Stimulated activated effector memory CD8-positive, alpha-beta T cell treated with anti-CD3 and anti-CD28 coated beads, Interleukin-12 subunit alpha, Interleukin-12 subunit beta, amount 100 ng/mL, for 72 hours (primary cell): ENCODE results near the gene SENP3.

Source experiments
- ATAC-seq: fragments of 150-1000 bp; cut with Tn5 transposase; 2 replicates; pipeline ENCODE4 v1.10.0; 2021
- DNase-seq, 2 donors: peaks; one replicate each; pipeline ENCODE4 v3.0.0; 2021 to 2022; ENCODE audit warnings: low spot score in 2 of 2
- H3K27ac Mint-ChIP-seq: one replicate; pipeline ENCODE4 v1.8.0; 2022; ENCODE audit warnings: mild to moderate bottlenecking, mixed read lengths
- H3K36me3 Mint-ChIP-seq: one replicate; pipeline ENCODE4 v1.8.0; 2022; ENCODE audit warnings: mild to moderate bottlenecking, mixed read lengths
- H3K4me1 Mint-ChIP-seq: one replicate; pipeline ENCODE4 v1.8.0; 2022; ENCODE audit warnings: mixed read lengths
- H3K4me3 Mint-ChIP-seq: one replicate; pipeline ENCODE4 v1.8.0; 2022; ENCODE audit warnings: mild to moderate bottlenecking, mixed read lengths
- H3K9me3 Mint-ChIP-seq: one replicate; pipeline ENCODE4 v1.8.0; 2022; ENCODE audit warnings: mixed read lengths

Gene SENP3

DNA sequence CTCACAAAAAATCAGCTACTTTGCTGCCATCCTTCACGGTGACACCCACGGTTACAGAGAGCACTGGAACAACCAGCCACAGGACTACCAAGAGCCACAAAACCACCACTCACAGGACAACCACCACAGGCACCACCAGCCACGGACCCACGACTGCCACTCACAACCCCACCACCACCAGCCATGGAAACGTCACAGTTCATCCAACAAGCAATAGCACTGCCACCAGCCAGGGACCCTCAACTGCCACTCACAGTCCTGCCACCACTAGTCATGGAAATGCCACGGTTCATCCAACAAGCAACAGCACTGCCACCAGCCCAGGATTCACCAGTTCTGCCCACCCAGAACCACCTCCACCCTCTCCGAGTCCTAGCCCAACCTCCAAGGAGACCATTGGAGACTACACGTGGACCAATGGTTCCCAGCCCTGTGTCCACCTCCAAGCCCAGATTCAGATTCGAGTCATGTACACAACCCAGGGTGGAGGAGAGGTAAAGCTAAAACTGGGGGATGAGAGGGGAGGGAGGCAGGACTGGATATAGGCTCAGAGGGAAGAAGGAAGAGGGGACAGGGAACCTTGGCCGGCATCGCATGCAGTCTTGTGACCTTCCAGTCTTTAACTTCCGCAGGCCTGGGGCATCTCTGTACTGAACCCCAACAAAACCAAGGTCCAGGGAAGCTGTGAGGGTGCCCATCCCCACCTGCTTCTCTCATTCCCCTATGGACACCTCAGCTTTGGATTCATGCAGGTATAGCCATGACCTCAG, 18.3 kb downstream of the SENP3 start:
- Mint-ChIP-seq H3K9me3 (no peaks in the 10 kb centered on the region), H3K4me3 (peak overlapping the region; percentile 93), H3K4me1 (peaks cover 85% of the 10 kb centered on the region), H3K36me3 (peaks cover 90% of the 10 kb centered on the region), H3K27ac (peak overlapping the region; percentile 97)
- ATAC-seq (peak; percentile 2), DNase-seq (no peak)

DNA sequence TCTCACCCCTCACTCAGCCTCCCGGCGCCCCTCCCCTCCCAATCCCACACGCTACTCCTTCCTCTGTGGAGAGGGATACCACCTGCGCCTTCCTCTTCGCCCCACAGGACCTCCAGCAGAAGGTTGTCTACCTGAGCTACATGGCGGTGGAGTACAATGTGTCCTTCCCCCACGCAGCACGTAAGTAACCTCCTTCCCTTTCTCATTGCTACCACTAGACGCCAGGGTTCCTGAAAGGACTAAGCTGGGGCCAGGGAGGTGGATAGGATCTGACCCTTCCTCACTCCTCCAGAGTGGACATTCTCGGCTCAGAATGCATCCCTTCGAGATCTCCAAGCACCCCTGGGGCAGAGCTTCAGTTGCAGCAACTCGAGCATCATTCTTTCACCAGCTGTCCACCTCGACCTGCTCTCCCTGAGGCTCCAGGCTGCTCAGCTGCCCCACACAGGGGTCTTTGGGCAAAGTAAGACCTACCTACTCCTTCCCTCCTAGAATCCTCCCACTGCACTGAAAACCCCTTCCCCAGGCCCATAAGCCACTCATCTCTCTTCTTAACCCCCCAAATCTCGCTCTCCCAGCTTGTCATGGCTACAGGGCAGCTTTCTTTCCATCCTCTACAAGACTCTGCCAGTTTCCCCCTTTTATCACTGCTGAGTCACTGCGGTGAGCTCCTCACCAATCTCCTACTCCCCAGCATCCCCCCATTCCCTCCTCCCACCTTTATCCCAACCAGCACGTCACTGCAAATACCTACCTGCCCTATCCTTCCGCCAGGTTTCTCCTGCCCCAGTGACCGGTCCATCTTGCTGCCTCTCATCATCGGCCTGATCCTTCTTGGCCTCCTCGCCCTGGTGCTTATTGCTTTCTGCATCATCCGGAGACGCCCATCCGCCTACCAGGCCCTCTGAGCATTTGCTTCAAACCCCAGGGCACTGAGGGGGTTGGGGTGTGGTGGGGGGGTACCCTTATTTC, 19.2 kb downstream of the SENP3 start:
- DNase-seq (peak in 1 of 2 donors; percentile 51), ATAC-seq (no peak)
- Mint-ChIP-seq H3K4me1 (peaks cover 84% of the 10 kb centered on the region), H3K27ac (peak overlapping the region; percentile 97), H3K36me3 (peaks cover 85% of the 10 kb centered on the region), H3K9me3 (no peaks in the 10 kb centered on the region), H3K4me3 (peak overlapping the region; percentile 93)

DNA sequence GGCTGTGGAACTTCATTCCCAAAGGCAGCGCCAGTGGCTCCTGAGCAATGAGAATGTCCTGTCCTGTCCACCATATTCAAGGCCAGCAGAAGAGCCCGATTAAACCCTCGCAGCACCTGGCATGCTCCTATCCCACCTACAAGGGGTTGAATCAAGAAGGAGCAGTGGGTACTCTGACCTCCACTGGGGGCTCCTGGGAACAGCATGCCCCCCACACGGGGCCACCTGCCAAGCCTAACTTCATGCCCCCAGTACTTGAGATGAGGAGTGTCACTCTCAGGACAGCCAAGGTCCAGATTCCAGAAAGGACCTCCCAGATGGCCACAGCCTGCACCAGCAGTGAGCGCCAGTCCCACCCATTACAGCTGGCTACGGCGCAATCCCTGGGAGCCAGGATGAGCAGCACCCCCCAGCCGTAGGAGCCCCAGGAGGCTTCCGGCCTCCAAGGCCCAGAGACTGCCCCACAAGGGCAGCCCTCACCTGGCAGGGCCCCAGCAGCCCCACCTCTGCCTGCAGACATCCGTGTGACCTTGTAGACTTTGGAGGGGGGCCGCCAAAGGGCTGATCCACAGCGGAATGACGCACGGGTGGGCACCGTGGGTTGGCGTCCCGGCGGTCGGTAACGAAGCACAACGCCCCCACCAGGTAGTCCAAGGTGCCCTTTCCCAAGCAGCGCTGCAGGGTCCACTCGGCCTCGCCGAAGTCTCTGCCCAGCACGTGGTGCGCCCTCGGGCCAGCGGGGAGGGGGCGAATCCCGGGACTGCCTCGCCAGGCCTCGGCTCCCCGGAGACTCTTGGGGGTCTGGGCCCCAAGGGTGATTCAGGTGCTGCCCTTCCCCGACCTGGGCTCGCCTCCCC, 20.9 kb downstream of the SENP3 start:
- Mint-ChIP-seq H3K36me3 (peaks cover 79% of the 10 kb centered on the region), H3K9me3 (no peaks in the 10 kb centered on the region), H3K4me3 (peak overlapping the region; percentile 93), H3K4me1 (peaks cover 75% of the 10 kb centered on the region), H3K27ac (peak overlapping the region; percentile 97)
- DNase-seq (peak in 1 of 2 donors; percentile 53), ATAC-seq (no peak)

DNA sequence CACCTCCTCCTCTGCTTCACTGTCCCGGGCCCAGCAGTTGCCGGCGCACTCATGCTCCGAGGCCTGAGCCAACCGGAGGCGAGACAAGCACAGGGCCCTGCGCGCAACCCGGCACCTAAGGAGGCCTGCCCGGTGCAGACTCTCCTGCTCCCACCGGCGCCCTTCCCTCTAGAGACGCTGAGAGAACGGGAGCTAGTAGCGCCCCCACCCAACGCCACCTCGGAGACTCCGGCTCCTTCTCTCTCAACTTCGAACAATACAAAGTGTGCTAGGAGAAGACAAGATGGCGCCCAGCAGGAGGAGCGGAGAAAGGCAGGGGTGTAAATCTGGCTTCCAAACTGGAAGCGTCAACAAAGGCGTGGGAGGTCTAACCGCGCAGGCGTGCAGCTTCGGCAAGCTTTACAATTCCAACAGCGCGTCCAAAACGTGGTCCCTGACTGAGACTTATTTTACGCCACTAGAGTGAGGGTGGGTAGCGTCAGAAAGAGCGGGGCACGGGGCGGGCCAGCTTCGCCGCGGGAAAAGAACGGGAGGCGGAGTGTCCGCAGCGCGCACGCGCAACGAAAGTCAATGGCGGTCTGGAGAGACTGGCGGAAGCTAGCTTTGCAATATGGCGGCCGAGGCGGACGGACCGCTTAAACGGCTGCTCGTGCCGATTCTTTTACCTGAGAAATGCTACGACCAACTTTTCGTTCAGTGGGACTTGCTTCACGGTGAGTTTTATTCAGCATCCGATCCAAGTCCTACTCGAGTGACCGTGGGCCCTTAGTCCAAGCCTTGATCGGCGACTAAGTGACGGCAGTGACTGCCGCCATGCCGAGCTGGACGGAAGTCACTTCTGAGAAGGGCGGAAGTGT, 21.8 kb downstream of the SENP3 start, which contains the start of gene MPDU1:
TSS of gene MPDU1 (plus strand) at position 600 of the 857 bp plus-strand sequence. CDS start at position 611, 11 bp downstream.
- peak within 1 kb of the TSS; percentile 97 for H3K27ac Mint-ChIP-seq
- peaks cover 66% of the 10 kb centered on the region for H3K4me1 Mint-ChIP-seq
- ATAC-seq (peak; percentile 84), DNase-seq (peak; percentile 87 to 97)
- H3K4me3 Mint-ChIP-seq, result peak within 1 kb of the TSS; percentile 93
- no peaks in the 10 kb centered on the region for H3K9me3 Mint-ChIP-seq
- peaks cover 79% of the 10 kb centered on the region for H3K36me3 Mint-ChIP-seq

DNA sequence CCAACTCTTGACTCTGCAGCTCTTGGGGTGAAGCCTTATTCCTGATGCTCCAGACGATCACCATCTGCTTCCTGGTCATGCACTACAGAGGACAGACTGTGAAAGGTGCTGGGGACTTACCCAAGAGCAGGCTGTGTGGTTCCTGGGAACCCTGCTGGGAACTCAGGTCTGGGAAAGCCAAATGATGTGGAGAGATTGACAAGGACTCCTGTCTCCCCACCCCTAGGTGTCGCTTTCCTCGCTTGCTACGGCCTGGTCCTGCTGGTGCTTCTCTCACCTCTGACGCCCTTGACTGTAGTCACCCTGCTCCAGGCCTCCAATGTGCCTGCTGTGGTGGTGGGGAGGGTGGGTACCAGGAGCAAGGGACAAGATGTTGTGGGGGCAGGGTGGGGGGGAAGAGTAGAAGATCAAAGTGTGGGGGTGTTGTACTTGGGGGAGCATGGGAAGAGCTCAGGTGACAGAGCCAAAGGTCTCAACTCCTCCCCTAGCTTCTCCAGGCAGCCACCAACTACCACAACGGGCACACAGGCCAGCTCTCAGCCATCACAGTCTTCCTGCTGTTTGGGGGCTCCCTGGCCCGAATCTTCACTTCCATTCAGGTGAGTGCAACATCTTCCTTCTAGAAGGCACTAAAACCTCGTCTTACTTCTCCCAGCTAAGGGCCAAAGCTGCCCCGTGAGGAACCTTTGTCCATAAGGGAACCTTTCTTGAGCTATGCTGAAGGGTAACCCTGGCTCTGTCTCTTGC, 25.1 kb downstream of the SENP3 start:
- Mint-ChIP-seq H3K4me3 (no peak overlapping the region), H3K4me1 (peaks cover 35% of the 10 kb centered on the region), H3K36me3 (peaks cover 69% of the 10 kb centered on the region), H3K9me3 (no peaks in the 10 kb centered on the region), H3K27ac (peak overlapping the region; percentile 49)
- DNase-seq (no peak), ATAC-seq (no peak)

DNA sequence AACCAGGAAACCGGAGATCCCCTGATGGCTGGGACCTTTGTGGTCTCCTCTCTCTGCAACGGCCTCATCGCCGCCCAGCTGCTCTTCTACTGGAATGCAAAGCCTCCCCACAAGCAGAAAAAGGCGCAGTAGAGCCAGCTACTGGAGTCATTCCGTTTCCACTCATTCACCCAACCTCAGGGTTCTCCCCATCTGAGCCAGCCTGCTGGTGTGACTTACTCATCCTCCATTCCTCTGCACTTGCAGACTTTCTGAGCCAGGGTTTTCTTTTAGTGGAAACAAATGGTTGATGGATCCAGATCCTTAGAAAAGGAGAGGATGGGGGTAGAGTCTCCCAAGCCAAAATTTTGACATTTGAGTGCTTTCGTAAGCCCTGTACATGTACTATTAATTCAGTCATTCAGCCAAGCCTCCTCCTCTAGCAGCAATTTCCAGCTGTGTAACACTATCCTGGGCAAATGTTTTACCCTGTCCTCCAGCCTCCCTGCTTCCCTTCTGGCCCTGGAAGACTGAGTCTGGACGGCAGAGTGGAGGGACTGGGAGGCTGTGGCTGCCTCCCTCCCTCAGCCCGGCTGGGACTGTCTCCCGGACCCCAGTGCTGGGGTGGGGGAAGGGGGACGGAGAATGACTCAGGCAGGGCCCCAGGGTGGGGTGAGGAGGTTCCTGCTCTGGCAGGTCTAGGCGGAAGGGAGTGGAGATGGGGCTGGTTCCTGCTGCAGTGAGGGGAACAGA, 25.9 kb downstream of the SENP3 start:
- DNase-seq (no peak), ATAC-seq (no peak)

DNA sequence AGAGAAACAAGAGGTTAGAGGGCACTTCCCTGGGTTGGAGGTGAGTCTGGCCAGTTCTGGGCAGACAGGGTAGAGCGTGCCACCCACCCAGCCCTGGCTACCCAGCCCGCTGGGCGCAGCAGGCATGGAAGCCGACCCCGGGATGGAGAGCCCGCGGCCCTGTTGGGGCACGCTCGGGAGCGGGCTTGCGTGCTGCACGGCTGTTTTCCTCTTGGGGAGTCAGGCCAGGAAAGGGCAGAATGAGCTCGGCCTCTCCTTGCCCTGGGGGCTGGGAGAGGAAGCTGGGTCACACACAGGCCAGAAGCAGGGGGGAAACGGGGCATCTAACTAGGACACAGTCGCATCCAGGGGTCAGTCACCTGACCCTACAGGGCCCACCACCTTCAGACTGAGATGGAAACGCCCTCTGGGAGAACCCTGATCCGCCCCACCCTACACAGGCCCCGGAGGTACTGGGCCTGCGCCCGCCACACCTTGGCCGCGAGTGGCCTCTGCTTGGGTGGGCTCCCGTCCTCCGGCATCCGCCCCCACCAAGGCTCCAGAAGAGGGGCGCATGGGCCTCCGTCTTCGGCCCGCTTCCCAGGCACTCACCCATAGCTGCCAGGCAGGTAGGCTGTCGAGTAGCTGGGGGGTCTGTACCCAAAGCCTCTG, 27.0 kb downstream of the SENP3 start:
- H3K36me3 Mint-ChIP-seq, result peaks cover 73% of the 10 kb centered on the region
- H3K4me1 Mint-ChIP-seq, result peaks cover 22% of the 10 kb centered on the region
- H3K27ac Mint-ChIP-seq, result peak overlapping the region; percentile 49
- no peaks in the 10 kb centered on the region for H3K9me3 Mint-ChIP-seq
- H3K4me3 Mint-ChIP-seq, result no peak overlapping the region
- peak in 1 of 2 donors; percentile 51 for DNase-seq
- ATAC-seq, result no peak

More for the DNA sequence above, 25.9 kb downstream of the SENP3 start:
- H3K36me3 Mint-ChIP-seq, result peaks cover 70% of the 10 kb centered on the region
- peaks cover 29% of the 10 kb centered on the region for H3K4me1 Mint-ChIP-seq
- H3K9me3 Mint-ChIP-seq, result no peaks in the 10 kb centered on the region
- H3K4me3 Mint-ChIP-seq, result no peak overlapping the region
- peak overlapping the region; percentile 49 for H3K27ac Mint-ChIP-seq

DNA sequence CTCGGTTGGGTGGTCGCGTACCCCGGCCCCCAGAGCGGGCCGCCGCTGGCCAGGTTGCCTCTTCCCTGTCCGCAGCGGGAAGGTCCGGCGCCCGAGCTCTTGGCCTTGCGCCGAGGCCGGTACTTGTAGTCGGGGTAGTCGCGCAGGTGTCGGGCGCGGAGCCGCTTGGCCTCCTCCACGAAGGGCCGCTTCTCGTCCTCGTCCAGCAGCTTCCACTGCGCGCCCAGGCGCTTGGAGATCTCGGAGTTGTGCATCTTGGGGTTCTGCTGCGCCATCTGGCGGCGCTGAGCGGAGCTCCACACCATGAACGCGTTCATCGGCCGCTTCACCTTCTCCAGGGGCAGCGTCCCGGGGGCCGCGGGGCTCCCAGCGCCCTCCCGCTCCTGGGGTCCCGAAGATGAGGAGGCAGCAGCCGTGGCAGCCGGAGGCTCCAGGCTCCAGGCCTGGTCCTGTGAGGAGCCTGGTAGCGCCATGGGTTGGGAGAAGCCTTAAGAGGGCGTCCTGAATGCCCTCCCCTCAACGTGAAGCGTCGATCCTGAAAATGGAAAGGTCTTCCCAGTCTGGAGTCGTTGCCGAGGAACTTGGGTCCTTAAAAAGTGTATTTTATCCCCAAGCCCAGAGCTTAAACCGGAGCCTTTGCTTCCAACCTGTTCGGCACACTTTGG, 27.6 kb downstream of the SENP3 start:
- peak; percentile 80 for ATAC-seq
- peaks cover 73% of the 10 kb centered on the region for H3K36me3 Mint-ChIP-seq
- H3K27ac Mint-ChIP-seq, result no peak overlapping the region
- peak; percentile 47 to 81 for DNase-seq
- H3K9me3 Mint-ChIP-seq, result no peaks in the 10 kb centered on the region
- peaks cover 20% of the 10 kb centered on the region for H3K4me1 Mint-ChIP-seq
- no peak overlapping the region for H3K4me3 Mint-ChIP-seq

DNA sequence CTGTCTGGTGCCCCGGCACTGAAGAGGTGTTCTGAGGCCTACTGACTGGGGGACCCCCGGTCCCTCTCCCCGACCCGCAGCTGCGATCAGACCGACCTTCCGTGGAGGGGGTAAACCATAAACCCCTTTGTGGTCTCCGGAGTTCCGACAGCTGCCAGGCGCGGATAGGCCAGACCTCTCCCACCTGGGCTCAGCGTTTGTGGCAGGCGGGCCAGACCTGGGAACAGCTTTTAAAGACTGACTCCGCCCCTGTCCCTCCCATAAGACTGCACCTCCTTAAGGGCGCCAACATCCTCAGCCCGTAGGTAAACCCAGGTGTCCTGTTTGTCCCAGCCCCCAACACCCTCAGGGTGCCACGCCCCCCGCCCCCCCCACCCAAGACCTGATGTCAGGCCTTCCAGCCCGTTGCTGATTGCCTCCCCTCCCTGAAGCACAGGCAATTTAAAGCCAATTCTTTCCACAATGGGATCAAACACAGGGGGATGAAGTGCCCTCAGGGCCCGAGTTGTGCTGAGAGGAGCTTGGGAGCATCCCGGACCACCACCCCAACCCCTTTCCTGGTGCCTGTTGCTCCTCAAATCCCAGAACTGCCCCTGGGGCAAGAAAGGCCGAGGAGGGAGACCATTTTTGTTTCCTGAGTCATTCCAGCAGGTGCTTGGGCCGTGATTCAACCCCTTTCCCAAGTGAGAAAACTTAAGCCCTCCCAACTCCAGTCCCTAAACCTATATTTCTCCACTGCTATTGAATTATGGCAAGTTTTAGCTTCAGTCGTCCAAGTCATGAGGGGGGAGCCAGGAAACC, 28.4 kb downstream of the SENP3 start, which contains the start of gene SOX15:
TSS of gene SOX15 (minus strand) at position 204 of the 801 bp plus-strand sequence. CDS start 418 bp downstream, outside the sequence.
- peaks cover 13% of the 10 kb centered on the region for H3K4me1 Mint-ChIP-seq
- H3K27ac Mint-ChIP-seq, result peak within 1 kb of the TSS; percentile 82
- ATAC-seq, result no peak
- no peaks in the 10 kb centered on the region for H3K9me3 Mint-ChIP-seq
- H3K36me3 Mint-ChIP-seq, result peaks cover 73% of the 10 kb centered on the region
- no peak within 1 kb of the TSS for H3K4me3 Mint-ChIP-seq
- peak in 1 of 2 donors; percentile 51 for DNase-seq

DNA sequence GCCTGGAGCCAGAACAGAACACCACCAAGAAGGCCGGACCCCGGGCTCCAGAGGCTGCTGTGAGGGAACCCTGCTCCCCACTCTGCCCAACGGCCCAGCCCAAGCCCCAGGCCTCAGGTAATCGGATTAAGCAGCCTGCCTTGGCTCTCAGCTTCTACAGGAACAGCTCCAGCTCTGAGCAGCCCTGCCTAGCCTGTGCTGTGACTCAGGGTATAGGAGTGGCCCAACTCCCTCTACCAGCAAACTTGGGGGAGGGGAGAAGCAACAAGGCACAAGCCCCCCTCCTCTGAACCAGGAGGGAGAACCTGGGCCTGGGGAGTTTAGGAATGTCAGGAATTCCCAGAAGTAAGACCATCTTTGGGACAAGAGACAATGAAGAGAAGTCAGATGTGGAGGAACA, 29.0 kb downstream of the SENP3 start:
- peaks cover 77% of the 10 kb centered on the region for H3K36me3 Mint-ChIP-seq
- H3K9me3 Mint-ChIP-seq, result no peaks in the 10 kb centered on the region
- ATAC-seq (peak; percentile 20), DNase-seq (no peak)
- H3K4me1 Mint-ChIP-seq, result peaks cover 8% of the 10 kb centered on the region
- H3K27ac Mint-ChIP-seq, result peak overlapping the region; percentile 82
- no peak overlapping the region for H3K4me3 Mint-ChIP-seq

DNA sequence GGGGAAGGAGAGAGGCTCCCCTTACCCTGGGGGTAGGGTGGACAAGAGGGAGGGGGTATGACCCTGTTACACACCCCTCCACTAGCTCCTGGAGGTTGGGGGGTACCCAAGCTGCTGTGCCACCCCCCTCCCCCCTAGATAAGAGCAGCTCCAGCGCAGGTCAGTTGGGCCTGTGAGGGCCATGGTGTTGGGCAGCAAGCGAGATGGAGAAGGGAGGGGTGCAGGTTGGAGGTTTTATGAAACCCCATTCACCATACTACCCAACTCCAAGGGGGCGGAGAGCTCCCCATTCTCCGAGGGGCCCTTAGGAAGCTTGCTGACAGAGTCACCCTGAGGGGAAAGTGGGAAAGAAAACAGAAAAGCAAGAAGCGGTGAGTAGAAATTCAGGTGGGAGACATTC, 29.9 kb downstream of the SENP3 start:
- H3K4me1 Mint-ChIP-seq, result peaks cover 6% of the 10 kb centered on the region
- H3K36me3 Mint-ChIP-seq, result peaks cover 85% of the 10 kb centered on the region
- ATAC-seq (no peak), DNase-seq (no peak)
- peak overlapping the region; percentile 82 for H3K27ac Mint-ChIP-seq
- no peaks in the 10 kb centered on the region for H3K9me3 Mint-ChIP-seq
- no peak overlapping the region for H3K4me3 Mint-ChIP-seq
